Chondrocyte (in vitro differentiated cells): ENCODE results near the gene CD9. TPM values are rescaled to one million over a fixed set of nuclear protein-coding genes. Genes with fewer than 3 reads are reported as not detected.

Experiments used
- DNase-seq: peaks from one replicate; pipeline ENCODE4 v3.0.0; 2021; ENCODE audit warnings: mixed read lengths, low spot score
- H3K27ac Mint-ChIP-seq: one replicate; pipeline ENCODE4 v1.8.0; 2021; ENCODE audit warnings: mild to moderate bottlenecking, moderate library complexity, mixed read lengths; ENCODE audit not compliant: unreplicated experiment
- H3K27me3 Mint-ChIP-seq: 2 replicates; pipeline ENCODE4 v1.8.0; 2021; ENCODE audit warnings: low read depth, mixed read lengths
- H3K36me3 Mint-ChIP-seq: 2 replicates; pipeline ENCODE4 v1.8.0; 2021; ENCODE audit warnings: low read depth, mixed read lengths
- H3K4me1 Mint-ChIP-seq: 2 replicates; pipeline ENCODE4 v1.8.0; 2021; ENCODE audit warnings: low read depth, mild to moderate bottlenecking, mixed read lengths
- H3K4me3 Mint-ChIP-seq: one replicate; pipeline ENCODE4 v1.8.0; 2021; ENCODE audit warnings: mild to moderate bottlenecking, moderate library complexity, mixed read lengths; ENCODE audit not compliant: unreplicated experiment
- H3K9me3 Mint-ChIP-seq: 2 replicates; pipeline ENCODE4 v1.8.0; 2021; ENCODE audit warnings: low read depth, mixed read lengths
- total RNA-seq: library from RNA; stranded (reverse); gene quantifications from 3 replicates; pipeline ENCODE4 v1.2.1, GENCODE V29; 2021
- TF ChIP-seq, protein P1 (sequence below): fragments of 200-600 bp; sonication (generic); IDR thresholded peaks from 2 replicates; pipeline ENCODE4 v1.5.0; 2021; ENCODE audit warnings: antibody characterized with exemption, mild to moderate bottlenecking, moderate library complexity

Gene CD9
- total RNA-seq, 1 donor from 2014 or later: 60.7 TPM

- peak overlapping the region; percentile 43 for H3K27ac Mint-ChIP-seq
- no peaks in the 10 kb centered on the region for H3K36me3 Mint-ChIP-seq
- H3K4me1 Mint-ChIP-seq: peaks cover 35% of the 10 kb centered on the region
- H3K9me3 Mint-ChIP-seq: no peaks in the 10 kb centered on the region
- DNase-seq: peak; percentile 11
- TF ChIP-seq, protein P1, sequence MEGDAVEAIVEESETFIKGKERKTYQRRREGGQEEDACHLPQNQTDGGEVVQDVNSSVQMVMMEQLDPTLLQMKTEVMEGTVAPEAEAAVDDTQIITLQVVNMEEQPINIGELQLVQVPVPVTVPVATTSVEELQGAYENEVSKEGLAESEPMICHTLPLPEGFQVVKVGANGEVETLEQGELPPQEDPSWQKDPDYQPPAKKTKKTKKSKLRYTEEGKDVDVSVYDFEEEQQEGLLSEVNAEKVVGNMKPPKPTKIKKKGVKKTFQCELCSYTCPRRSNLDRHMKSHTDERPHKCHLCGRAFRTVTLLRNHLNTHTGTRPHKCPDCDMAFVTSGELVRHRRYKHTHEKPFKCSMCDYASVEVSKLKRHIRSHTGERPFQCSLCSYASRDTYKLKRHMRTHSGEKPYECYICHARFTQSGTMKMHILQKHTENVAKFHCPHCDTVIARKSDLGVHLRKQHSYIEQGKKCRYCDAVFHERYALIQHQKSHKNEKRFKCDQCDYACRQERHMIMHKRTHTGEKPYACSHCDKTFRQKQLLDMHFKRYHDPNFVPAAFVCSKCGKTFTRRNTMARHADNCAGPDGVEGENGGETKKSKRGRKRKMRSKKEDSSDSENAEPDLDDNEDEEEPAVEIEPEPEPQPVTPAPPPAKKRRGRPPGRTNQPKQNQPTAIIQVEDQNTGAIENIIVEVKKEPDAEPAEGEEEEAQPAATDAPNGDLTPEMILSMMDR: no peak
- no peak overlapping the region for H3K4me3 Mint-ChIP-seq
- H3K27me3 Mint-ChIP-seq: no peaks in the 10 kb centered on the region
Observed at GRCh38 chr12:6280053-6280469, 79.9 kb downstream of the CD9 start.

DNA sequence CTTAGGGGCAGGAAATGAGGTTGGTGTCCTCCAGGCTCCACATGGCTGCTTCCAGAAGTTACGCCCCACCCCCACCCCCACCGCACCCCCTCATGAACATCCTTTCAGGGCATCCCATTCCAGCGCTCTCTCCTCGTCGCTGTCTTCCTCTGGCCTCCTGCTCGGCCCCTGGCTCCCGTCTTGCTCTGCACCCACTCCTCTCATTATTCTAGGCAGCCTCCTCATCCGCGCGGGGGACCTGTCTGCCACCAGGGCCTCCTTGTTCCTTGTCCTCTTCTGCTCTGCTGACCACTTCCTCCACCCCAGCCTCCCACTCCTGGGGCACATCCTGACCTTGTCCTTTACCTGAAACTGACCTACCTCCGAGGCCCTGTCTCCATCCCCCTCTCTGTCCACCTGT, 80.5 kb downstream of the CD9 start:
- Mint-ChIP-seq H3K36me3 (no peaks in the 10 kb centered on the region), H3K4me3 (no peak overlapping the region), H3K27ac (no peak overlapping the region), H3K27me3 (no peaks in the 10 kb centered on the region), H3K9me3 (no peaks in the 10 kb centered on the region), H3K4me1 (peaks cover 37% of the 10 kb centered on the region)
- TF ChIP-seq, protein P1: no peak
- DNase-seq: peak; percentile 59

GRCh38 chr12:6281081-6281809, 81.0 kb downstream of the CD9 start:
- Mint-ChIP-seq H3K4me3 (no peak overlapping the region), H3K4me1 (peaks cover 42% of the 10 kb centered on the region), H3K27me3 (no peaks in the 10 kb centered on the region), H3K27ac (peak overlapping the region; percentile 13), H3K36me3 (no peaks in the 10 kb centered on the region), H3K9me3 (no peaks in the 10 kb centered on the region)
- DNase-seq: peak; percentile 48
- TF ChIP-seq, protein P1: no peak

- DNase-seq: peak; percentile 27
- Mint-ChIP-seq H3K9me3 (no peaks in the 10 kb centered on the region), H3K36me3 (no peaks in the 10 kb centered on the region), H3K27me3 (no peaks in the 10 kb centered on the region), H3K4me1 (peaks cover 51% of the 10 kb centered on the region), H3K4me3 (no peak overlapping the region), H3K27ac (no peak overlapping the region)
- TF ChIP-seq, protein P1: no peak
Observed at GRCh38 chr12:6282453-6282840, 82.2 kb downstream of the CD9 start.

DNA sequence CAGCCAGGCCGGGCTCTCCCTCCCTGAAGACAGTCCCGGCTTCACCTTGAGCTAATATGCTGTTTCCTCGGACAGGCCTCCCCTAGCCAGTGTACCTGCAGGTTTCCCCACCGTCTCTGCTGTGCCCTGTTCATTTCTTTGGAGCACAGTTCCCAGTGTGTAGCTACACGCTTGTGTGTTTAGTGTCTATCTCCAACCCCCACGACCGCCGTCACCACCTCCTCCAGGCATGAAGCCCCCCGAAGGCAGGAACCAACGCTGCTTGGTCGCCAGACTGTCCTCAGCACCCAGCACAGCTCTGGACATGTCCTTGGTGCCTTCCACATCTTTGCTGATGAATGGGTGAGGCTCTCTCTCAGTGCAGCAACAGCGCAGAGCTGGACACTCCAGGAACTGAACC, 84.1 kb downstream of the CD9 start:
- Mint-ChIP-seq H3K36me3 (no peaks in the 10 kb centered on the region), H3K4me1 (peaks cover 48% of the 10 kb centered on the region), H3K27me3 (no peaks in the 10 kb centered on the region), H3K9me3 (peaks cover 3% of the 10 kb centered on the region), H3K27ac (no peak overlapping the region), H3K4me3 (no peak overlapping the region)
- TF ChIP-seq, protein P1: no peak
- peak; percentile 71 for DNase-seq
